ENCODE results near the gene SESN3. TPM values are rescaled to one million over a fixed set of nuclear protein-coding genes. Genes with fewer than 3 reads are reported as not detected.

Gene SESN3
- total RNA-seq, 6 experiments from 2014 or later = 2.8 to 8.8 (median 5.5) TPM

- H3K4me3 ChIP-seq = no peak overlapping the region
- H3K27me3 ChIP-seq = no peaks in the 10 kb centered on the region
- no peaks in the 10 kb centered on the region for H3K9me3 ChIP-seq
- H3K36me3 ChIP-seq = no peaks in the 10 kb centered on the region
- H3K27ac ChIP-seq = no peak overlapping the region
- no peak for DNase-seq
- intact Hi-C loops (cut with DNase I) = no loop called here
- H3K4me1 ChIP-seq = no peaks in the 10 kb centered on the region
- no peak for TF ChIP-seq POLR2A (IDR thresholded peaks at IDR 0.05)
- TF ChIP-seq CTCF (IDR thresholded peaks at IDR 0.05) = no peak
- WGBS (ENCODE audit: insufficient coverage, low coverage, low lambda C conversion rate, missing lambda C conversion rate) = 100% methylated on average over 1 of the region's 3 CpGs
- no peak for ATAC-seq
These were observed 38.3 kb downstream of the SESN3 start for GRCh38 chr11:95192717-95193116.

- H3K27ac ChIP-seq = no peak overlapping the region
- H3K4me3 ChIP-seq = no peak overlapping the region
- no peaks in the 10 kb centered on the region for H3K4me1 ChIP-seq
- H3K36me3 ChIP-seq = no peaks in the 10 kb centered on the region
- intact Hi-C loops (cut with DNase I) = no loop called here
- TF ChIP-seq CTCF (IDR thresholded peaks at IDR 0.05) = no peak
- no peak for TF ChIP-seq POLR2A (IDR thresholded peaks at IDR 0.05)
- ATAC-seq = no peak
- H3K9me3 ChIP-seq = no peaks in the 10 kb centered on the region
- H3K27me3 ChIP-seq = no peaks in the 10 kb centered on the region
- no peak for DNase-seq
These were observed 43.3 kb downstream of the SESN3 start for GRCh38 chr11:95187723-95188122.

- WGBS (ENCODE audit: insufficient coverage, low coverage, low lambda C conversion rate, missing lambda C conversion rate) = 95% methylated on average over 2 of the region's 2 CpGs
- Histone ChIP-seq H3K27ac (no peak overlapping the region), H3K4me1 (no peaks in the 10 kb centered on the region), H3K27me3 (no peaks in the 10 kb centered on the region), H3K4me3 (no peak overlapping the region), H3K36me3 (peaks cover 0 to 4% (median 0%) of the 10 kb centered on the region in 4 donors), H3K9me3 (no peaks in the 10 kb centered on the region)
- ATAC-seq (no peak), DNase-seq (no peak)
- intact Hi-C loops (cut with DNase I) = no loop called here
- no peak for TF ChIP-seq POLR2A (IDR thresholded peaks at IDR 0.05)
- TF ChIP-seq CTCF (IDR thresholded peaks at IDR 0.05) = no peak
These were observed 48.6 kb downstream of the SESN3 start for GRCh38 chr11:95182397-95182796.

GRCh38 chr11:95175818-95176380 is 55.1 kb downstream of the SESN3 start:
- WGBS (ENCODE audit: insufficient coverage, low coverage, low lambda C conversion rate, missing lambda C conversion rate) = 66% methylated on average over 4 of the region's 4 CpGs
- no peaks in the 10 kb centered on the region for H3K4me1 ChIP-seq
- H3K9me3 ChIP-seq = no peaks in the 10 kb centered on the region
- no peak overlapping the region for H3K27ac ChIP-seq
- no peak overlapping the region for H3K4me3 ChIP-seq
- DNase-seq = no peak
- TF ChIP-seq CTCF (IDR thresholded peaks at IDR 0.05) = no peak
- no peak for TF ChIP-seq POLR2A (IDR thresholded peaks at IDR 0.05)
- intact Hi-C loops (cut with DNase I) = no loop called here
- no peaks in the 10 kb centered on the region for H3K27me3 ChIP-seq
- ATAC-seq = no peak
- peaks cover 0 to 13% (median 0%) of the 10 kb centered on the region in 4 donors for H3K36me3 ChIP-seq

GRCh38 chr11:95170294-95170693 is 60.7 kb downstream of the SESN3 start:
- Histone ChIP-seq H3K9me3 (no peaks in the 10 kb centered on the region), H3K27ac (no peak overlapping the region), H3K27me3 (no peaks in the 10 kb centered on the region), H3K4me1 (no peaks in the 10 kb centered on the region), H3K36me3 (no peaks in the 10 kb centered on the region), H3K4me3 (no peak overlapping the region)
- DNase-seq = no peak
- ATAC-seq = no peak
- intact Hi-C loops (cut with DNase I) = no loop called here
- WGBS (ENCODE audit: insufficient coverage, low coverage, low lambda C conversion rate, missing lambda C conversion rate) = 93% methylated on average over 5 of the region's 5 CpGs
- TF ChIP-seq POLR2A (IDR thresholded peaks at IDR 0.05) (no peak), CTCF (IDR thresholded peaks at IDR 0.05) (no peak)

Data from right lobe of liver (tissue), 6 donors.